NCI-H1092 treated with DMSO at 0.1 percent for 48 hours (cell line): ENCODE results near the gene CACNA1F.

Experiments
- DNase-seq: peaks from one replicate; lab custom pipeline; 2025; lab: John Stamatoyannopoulos, UW

The CACNA1F gene

DNA sequence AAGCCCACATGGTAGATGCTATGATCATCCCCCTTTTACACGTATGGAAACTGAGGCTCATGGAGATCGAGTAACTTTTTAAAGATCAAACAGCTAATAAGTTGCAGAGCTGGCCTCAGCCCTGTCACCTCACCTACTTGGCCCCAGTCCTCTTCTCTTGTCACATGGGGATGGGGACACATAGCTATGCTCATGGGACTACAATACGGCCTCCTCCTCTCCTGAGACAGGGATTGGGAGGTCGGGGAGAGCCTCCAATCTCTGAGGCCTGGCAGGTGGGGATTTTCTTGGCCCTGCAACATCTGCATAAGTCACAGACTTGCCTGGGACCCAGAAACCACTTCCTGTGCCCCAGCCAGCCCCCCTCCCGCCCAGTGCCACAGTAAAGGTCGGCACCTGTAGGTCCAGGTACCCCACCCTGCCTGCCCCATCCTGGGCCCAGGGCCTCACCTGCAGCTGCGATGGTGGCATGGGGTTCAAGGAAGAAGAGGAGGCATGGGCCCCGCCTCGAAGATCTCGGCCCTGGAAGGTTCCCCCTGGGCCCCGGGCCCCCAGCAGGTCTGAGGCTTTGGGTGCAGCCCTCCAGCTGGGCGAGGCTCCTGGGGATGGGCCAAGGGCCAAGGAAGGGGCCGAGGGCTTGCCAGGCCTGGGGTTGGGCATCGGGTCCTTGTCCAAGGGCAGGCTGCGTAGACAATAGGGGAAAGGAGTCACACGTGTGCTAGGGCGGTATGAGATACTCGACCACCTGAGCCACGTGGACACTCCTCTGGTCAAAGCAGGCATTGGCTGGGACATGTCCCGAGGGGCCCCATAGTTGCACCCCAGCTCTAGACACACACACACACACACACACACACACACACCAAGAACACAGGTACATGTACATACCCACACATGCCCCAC is 25.0 kb upstream of the CACNA1F start:
- no peak for DNase-seq

DNA sequence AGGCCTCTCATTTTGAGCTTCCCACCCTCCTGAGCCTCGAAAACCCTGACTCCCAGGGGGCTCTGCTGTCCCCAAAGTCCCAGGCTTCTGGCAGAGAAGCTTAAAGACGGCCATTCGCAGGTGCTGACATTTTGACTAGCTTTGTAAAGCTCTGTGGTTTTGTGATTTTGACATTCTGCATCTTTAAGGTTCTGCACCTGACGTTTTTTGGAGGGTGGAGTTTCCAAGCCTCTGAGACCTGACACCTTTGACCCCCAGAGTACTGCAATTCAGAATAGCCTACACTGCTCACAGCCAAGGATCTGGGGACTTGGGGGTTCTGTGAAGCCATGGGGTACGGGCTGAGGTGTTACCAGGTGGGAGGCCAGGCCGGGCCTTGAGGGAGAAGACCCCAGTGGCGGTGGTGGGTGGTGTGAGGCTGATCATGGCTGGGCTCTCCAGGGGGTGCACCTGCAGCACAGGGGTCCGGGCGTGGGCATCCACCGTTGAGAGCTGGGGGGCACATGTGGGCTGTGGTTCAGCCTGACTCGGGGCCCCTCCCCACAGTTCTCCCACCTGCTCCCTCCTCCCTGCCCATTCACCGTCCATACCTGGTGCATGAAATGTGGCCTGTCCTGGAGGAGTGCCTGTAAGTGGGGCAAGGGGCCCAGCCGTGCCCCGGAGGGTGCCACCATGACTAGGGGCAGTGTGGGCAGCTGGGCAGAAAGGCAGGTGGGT is 24.1 kb upstream of the CACNA1F start:
- DNase-seq: no peak

DNA sequence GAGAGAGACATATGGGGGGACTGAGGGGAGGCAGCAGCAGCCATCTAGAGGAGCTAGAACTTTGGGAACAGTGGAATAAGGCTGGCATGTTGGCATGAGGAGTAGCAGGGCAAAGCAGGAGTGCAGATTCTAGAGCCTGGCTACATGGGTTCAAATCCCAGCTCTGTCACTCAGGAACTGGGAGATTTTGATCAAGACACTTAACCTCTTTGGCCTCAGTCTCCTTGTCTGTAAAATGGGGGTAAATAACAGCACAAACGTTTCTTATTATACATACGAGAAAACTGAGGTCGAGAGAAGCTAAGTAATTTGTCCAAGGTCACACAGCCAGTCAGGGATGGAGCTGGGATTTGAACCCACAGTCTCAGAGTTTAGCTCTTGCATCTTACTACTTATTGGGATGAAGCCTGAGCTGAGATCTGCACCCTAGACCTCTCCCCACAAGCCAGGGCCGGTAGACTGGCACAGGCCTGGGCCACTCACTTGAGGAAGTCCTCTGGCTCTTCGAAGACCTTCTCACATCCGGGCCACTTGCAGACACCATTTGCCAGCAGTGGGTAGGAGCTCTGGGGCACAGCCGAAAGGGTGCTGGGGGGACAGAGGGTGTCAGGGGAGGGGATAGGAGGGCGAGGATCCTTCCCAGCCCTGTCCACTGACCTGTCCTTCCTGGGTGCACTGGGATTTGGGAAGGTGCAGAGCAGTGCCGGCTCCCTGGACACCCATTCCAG is 23.3 kb upstream of the CACNA1F start:
- no peak for DNase-seq

DNA sequence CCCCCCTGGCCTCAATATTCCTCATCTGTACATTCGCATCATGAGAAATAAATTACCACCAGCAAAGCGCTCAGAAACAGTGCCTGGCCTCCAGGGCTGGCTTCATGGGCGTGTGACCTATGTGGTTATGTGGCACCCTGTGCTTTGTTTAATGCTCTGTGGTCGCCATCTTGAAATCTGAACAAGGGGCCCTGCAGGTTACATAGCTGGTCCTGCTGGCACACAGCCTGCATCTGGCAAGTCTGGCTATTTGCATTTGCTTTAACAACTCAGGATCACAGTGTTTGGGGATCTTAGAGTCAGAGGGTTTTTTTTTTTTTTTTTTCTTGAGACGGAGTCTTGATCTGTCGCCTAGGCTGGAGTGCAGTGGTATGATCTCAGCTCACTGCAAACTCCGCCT is 21.5 kb upstream of the CACNA1F start:
- DNase-seq: no peak

DNA sequence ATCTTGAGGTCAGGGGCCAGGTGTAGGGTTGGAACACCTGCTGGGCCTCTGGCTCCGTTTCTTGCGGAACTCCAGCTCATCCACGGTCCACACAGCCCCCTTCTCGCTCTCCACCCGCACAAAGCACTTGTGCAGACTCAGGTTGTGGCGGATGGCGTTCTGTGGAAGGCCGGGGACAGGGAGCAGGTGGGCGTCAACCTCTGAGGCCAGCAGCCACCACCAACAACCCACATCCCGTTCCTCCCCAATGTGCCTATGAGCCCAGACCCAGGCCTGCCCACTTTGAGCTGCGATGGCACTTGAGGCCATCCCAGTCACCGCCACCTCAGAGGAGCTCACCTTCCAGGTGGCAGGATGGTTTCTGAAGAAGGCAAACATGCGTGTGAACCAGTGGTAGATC is 18.2 kb upstream of the CACNA1F start:
- DNase-seq: no peak

DNA sequence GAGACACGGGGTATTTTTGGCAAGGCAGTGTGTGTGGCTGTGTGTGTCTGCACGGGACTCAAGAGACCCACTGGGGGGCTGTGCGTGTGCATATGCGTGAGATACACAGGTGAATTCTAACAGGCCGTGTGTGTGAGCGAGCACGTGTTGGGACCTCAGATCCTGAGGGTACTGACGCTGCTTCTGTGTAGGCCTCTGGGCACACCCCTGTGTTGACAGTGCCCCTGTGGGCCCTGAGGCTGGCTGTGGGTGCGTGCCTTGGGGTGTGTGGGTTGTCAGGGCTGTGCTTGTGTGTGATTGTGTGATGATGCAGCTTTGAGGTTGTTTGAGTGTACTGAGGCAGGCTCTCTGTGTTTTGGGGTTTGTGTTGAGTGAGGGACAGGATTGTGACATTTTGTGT is 17.4 kb upstream of the CACNA1F start:
- DNase-seq: no peak

DNA sequence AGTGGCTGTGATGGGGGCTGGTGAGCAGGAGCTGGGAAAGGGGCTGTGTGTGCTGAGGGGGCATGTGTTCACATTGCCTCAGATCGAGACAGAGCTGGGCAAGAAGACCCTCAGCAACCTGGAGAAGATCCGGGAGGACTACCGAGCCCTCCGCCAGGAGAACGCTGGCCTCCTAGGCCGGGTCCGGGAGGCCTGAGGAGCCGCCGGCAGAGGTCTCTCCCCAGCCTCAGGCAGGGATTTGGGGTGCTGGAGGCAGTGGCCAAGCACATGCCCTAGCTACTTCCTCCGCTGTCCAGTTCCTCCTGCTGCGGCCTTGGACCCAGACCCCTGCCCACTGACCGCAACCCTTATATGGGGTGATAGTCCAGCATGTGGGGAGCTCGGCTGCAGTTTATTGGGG is 16.9 kb upstream of the CACNA1F start:
- DNase-seq: no peak

DNA sequence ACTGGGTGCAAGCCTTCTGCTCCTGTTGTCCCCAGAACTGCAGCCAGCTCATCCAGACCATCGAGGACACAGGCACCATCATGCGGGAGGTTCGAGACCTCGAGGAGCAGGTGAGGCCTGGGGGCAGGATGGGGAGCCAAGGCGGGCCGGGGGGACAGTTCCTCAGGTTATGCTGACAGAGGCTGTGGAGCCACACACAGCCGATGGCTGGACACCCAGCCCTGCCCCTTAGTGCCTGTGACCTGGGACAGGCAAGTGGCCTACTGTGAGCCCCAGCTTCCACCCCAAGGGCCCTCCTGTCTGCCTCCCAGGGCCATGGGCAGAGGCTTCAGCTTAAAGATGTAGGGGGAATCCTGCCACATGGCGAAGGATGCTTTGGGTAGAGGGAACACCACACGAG is 16.5 kb upstream of the CACNA1F start:
- no peak for DNase-seq

DNA sequence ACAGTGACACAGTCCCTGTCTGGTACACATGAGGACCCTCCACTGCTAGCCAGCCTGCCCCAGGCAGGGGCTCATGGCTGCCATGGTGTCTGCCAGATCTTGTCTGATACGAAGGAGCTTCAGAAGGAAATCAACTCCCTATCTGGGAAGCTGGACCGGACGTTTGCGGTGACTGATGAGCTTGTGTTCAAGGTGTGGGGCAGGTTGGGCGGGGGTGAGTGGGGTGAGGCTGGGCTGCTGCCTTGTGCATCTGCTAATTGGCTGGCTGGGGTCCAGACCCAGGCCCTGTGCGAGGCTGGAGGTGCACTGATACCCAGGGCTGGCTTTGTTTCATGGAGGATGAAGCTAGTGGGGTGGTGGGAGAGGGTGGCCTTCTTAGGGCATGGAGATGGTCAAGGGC is 15.9 kb upstream of the CACNA1F start:
- no peak for DNase-seq

DNA sequence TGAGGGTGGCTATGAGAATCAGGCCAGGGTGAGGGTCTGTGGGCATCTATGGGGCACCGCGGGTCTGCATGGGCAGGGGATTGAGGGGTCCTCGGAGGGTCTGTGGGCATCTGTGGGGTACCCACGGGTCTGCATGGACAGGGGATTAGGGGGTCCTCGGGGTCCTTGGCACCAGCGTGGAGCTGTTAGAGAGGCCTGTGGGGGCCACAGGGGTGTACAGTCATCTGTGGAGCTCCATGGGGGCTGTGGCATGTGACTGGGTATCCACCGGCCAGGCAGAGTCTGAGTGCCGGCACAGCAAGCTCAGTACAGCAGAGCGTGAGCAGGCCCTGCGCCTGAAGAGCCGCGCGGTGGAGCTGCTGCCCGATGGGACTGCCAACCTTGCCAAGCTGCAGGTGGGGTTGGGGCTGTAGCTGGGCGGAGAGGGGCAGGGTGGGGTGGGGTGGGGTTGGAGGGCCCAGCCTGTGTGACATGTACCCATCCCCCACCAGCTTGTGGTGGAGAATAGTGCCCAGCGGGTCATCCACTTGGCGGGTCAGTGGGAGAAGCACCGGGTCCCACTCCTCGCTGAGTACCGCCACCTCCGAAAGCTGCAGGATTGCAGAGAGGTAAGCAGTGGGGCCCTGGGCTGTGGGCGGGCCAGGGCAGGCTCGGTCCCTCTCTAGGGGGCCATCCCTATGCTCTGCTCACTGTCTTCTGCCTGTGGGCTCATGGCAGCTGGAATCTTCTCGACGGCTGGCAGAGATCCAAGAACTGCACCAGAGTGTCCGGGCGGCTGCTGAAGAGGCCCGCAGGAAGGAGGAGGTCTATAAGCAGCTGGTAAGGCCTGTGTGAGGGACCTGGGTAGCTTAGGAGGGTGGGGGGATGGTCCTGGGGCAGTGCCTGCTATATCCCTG is 15.0 kb upstream of the CACNA1F start:
- no peak for DNase-seq

DNA sequence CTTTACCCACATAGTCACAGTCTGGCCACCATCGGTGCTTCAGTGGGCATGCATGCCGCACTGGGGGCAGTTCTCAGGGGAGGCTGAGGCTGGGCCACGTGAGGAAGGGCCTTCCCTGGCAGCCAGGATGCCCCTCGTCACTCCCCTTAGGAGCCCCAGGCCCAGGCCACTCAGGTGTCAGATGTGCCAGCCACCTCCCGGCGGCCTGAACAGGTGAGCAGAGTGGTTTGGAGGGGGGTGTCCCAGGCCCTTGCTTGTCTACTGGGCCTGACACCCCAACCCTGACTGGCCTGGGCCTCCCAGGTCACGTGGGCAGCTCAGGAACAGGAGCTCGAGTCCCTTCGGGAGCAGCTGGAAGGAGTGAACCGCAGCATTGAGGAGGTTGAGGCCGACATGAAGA is 14.2 kb upstream of the CACNA1F start:
- no peak for DNase-seq

DNA sequence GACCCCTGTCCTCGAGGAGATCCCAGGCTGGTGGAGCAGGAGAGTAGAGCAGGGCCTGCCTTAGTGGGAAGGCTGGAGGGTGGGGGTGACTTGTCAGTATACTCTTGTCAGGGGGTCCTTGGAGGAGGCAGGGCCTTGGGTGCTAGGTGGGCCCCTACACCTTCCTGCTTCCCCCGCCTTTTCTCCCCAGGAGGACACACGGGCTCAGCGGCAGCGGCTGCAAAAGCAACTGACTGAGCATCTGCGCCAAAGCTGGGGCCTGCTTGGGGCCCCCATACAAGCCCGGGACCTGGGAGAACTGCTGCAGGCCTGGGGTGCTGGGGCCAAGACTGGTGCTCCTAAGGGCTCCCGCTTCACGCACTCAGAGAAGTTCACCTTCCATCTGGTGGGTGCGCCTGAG is 13.4 kb upstream of the CACNA1F start:
- no peak for DNase-seq

DNA sequence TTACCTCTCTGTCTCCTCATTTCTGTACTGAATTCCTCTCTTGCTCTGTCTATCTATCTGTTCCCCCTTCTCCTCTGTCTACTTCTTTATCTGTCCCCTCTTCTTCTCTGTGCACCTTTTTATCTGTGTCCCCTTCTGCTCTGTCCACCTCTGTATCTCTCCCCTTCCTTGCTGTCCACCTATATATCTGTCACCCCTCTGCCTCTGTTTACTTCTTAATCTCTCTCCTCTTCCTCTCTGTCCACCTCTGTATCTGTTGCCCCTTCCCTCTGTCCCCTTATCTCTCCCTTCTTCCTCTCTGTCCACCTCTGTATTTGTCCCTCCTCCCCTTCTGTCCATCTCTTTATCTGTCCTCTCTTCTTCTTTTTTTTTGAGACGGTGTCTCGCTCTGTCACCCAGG is 11.1 kb upstream of the CACNA1F start:
- no peak for DNase-seq

DNA sequence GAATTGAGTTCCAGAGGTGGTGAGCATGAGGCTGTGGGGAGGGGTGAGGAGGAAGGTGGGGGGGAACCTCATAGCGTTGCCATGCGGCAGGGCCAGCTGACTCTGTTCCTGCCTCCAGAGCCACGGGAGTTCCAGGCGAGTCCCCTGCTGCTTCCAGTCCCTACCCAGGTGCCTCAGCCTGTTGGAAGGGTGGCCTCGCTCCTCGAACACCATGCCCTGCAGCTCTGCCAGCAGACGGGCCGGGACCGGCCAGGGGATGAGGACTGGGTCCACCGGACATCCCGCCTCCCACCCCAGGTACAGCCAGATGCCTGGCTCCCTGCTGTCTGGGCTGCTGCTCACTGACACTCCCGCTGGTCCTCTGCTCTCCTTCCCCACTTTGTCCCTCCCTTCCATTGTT is 10.0 kb upstream of the CACNA1F start:
- DNase-seq: no peak

DNA sequence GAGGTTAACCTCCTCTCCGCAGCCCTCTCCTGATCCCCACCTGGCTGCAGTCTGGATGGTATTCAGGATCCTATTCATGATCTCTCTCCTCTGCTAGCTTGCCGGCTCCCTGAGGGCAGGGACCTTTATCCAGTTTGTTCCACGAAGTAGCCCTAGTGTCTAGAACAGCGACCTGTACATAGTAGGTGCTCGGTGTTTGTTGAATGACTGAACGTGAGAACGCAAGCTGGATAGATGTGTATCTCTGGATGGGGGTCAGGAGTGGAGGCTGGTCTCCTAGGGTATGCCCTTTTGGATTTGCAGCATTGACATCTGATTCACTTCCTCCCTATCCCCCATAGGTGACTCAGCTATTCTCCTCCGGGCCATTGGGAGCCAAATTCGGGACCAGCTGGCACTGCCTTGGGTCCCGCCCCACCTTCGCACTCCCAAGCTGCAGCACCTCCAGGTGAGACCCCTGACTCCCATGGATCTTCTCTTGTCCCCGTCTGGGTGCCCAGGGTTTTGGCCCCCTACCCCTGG is 9.5 kb upstream of the CACNA1F start:
- no peak for DNase-seq

DNA sequence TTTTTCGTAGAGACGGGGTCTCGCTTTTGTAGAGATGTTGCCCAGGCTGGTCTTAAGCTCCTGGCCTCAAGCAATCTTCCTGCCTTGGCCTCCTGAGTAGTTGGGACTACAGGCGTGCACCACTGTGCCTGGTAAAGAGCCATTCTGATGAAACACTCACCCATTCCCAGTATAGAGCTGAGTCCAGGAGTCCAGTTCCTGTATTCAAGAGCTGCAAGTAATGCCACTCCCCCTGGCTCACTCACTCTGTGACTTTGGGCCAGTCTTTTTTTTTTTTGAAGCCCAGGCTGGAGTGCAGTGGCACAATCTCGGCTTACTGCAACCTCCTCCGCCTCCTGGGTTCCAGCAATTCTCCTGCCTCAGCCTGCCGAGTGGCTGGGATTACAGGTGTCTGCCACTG is 5.6 kb upstream of the CACNA1F start:
- DNase-seq: no peak

DNA sequence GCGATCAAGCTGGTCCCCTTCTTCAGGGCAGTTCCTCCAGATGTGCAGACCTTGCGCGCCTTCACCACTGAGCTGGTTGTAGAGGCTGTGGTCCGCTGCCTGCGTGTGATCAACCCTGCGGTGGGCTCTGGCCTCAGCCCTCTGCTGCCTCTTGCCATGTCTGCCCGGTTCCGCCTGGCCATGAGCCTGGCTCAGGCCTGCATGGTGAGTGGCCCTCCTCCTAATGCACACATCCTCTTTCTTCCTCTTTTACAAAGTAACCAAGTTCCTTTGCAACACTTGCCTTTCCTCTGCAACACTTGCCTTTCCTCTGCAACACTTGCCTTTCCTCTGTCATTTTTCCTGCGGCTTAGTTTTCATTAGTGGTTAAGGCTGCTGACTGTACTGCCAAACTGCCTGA is 3.9 kb upstream of the CACNA1F start:
- no peak for DNase-seq

DNA sequence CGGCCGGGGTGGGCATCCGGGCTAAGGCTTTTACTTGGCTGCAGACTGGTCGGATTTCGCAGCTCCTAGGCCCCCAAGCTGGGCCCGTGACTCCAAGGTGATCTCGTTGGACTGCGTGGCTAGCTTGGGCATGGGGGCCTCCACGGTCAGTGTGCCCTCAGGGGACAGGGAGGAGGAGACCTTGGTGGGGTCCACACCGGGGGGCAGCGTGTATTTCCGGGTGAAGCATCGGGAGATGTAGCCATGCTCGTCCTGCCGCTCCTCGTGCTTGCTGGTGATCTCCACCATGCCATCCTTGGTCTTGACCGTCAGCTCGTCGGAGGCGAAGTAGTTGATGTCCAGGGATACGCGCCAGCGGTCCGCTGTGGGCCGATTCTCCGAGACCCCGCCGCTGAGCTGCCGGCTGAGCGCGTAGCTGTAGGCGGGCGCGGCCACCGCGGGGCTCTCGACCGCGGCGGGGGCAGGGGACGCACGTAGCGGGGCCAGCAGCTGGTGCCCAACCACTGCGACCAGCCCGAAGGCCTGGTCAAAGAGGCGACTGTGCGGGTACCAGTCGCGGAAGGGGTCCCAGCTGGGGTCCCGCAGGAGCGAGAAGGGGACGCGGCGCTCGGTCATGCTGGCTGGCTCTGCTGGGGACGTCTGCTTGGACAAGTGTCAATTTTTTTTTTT is 881 bp upstream of the CACNA1F start:
- no peak for DNase-seq

DNA sequence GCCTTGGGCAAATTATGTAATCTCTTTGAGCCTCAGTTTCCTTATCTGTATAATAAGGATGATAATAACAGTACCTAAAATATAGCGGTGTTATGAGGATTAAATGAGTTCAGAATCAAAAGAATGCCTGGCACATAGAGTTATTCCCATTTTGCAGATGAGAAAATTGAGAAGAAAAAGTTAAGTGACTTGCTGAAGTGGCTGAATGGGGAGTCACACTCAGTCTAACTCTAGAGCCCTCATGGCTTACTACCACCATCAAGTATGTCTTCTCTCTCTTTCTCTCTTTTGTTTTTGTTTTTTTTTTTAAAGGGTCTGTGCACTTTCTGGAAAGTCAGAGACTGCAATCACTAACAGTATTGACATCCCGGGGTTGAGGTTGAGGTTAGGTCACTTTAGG is 615 bp downstream of the CACNA1F start:
- no peak for DNase-seq

DNA sequence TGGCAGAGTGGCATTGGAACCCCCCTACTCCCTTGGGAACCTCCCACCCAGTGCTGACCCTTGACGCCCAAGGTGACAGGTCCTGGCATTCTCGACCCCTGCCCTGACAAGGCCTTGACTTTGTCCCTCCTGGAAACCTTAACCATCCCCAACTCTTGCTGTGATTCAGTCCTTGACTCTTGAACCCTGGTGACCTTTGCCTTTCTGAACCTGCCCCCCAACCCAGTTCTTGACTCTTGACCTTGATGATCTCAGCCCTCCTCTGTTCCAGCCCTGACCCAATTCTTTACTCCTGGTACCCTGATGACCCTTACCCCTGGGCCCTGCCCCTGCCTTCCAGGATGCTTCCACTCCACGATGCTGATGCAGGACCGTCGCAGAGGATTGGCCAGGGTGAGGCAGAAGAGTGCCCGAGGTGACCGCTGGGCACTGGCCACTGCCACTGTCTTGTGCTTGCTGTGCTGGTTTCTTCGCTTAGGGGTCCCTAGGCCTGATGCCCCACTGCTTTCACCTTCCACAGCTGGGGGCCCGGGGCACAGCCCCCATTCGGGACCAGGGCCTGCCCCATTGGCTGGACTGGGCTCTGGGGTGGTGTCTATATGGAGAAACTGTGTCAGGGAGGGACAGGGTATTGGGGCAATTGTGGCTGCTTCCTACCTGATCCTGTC is 1.7 kb downstream of the CACNA1F start:
- DNase-seq: no peak
